ENCODE results near the gene FCHO2. TPM values are rescaled to one million over a fixed set of nuclear protein-coding genes. Genes with fewer than 3 reads are reported as not detected.

FCHO2 gene
- total RNA-seq, 1 donor from 2014 or later = 11.2 TPM

- TF ChIP-seq CTCF (IDR thresholded peaks at IDR 0.05; ENCODE audit: insufficient read depth, low read length, poor library complexity, severe bottlenecking) = no peak
- Histone ChIP-seq H3K36me3 (ENCODE audit: control insufficient read depth, insufficient read depth, low read length) (no peaks in the 10 kb centered on the region), H3K4me3 (ENCODE audit: low read depth, low read length) (no peak overlapping the region), H3K27me3 (ENCODE audit: control insufficient read depth, insufficient read depth, low read length) (no peaks in the 10 kb centered on the region)
- no peak for DNase-seq (ENCODE audit: low read depth)
Observed at GRCh38 chr5:73037545-73037944, 81.7 kb downstream of the FCHO2 start.

GRCh38 chr5:73039082-73039481, 83.2 kb downstream of the FCHO2 start:
- no peak overlapping the region for H3K4me3 ChIP-seq (ENCODE audit: low read depth, low read length)
- DNase-seq (ENCODE audit: low read depth) = no peak
- TF ChIP-seq CTCF (IDR thresholded peaks at IDR 0.05; ENCODE audit: insufficient read depth, low read length, poor library complexity, severe bottlenecking) = no peak

GRCh38 chr5:73042993-73043392, 87.2 kb downstream of the FCHO2 start:
- Histone ChIP-seq H3K27me3 (ENCODE audit: control insufficient read depth, insufficient read depth, low read length) (no peaks in the 10 kb centered on the region), H3K4me3 (ENCODE audit: low read depth, low read length) (no peak overlapping the region), H3K36me3 (ENCODE audit: control insufficient read depth, insufficient read depth, low read length) (no peaks in the 10 kb centered on the region)
- no peak for TF ChIP-seq CTCF (IDR thresholded peaks at IDR 0.05; ENCODE audit: insufficient read depth, low read length, poor library complexity, severe bottlenecking)
- no peak for DNase-seq (ENCODE audit: low read depth)

More at GRCh38 chr5:73039082-73039481, 83.2 kb downstream of the FCHO2 start:
- no peaks in the 10 kb centered on the region for H3K36me3 ChIP-seq (ENCODE audit: control insufficient read depth, insufficient read depth, low read length)
- no peaks in the 10 kb centered on the region for H3K27me3 ChIP-seq (ENCODE audit: control insufficient read depth, insufficient read depth, low read length)

- no peak for TF ChIP-seq CTCF (IDR thresholded peaks at IDR 0.05; ENCODE audit: insufficient read depth, low read length, poor library complexity, severe bottlenecking)
- Histone ChIP-seq H3K36me3 (ENCODE audit: control insufficient read depth, insufficient read depth, low read length) (no peaks in the 10 kb centered on the region), H3K27me3 (ENCODE audit: control insufficient read depth, insufficient read depth, low read length) (no peaks in the 10 kb centered on the region), H3K4me3 (ENCODE audit: low read depth, low read length) (no peak overlapping the region)
- DNase-seq (ENCODE audit: low read depth) = no peak
Observed at GRCh38 chr5:73044546-73044945, 88.7 kb downstream of the FCHO2 start.

GRCh38 chr5:73045623-73046022, 89.8 kb downstream of the FCHO2 start:
- no peaks in the 10 kb centered on the region for H3K36me3 ChIP-seq (ENCODE audit: control insufficient read depth, insufficient read depth, low read length)
- no peak for DNase-seq (ENCODE audit: low read depth)
- TF ChIP-seq CTCF (IDR thresholded peaks at IDR 0.05; ENCODE audit: insufficient read depth, low read length, poor library complexity, severe bottlenecking) = no peak
- H3K27me3 ChIP-seq (ENCODE audit: control insufficient read depth, insufficient read depth, low read length) = no peaks in the 10 kb centered on the region
- H3K4me3 ChIP-seq (ENCODE audit: low read depth, low read length) = no peak overlapping the region

GRCh38 chr5:73061593-73061992, 105.8 kb downstream of the FCHO2 start:
- H3K4me3 ChIP-seq (ENCODE audit: low read depth, low read length) = no peak overlapping the region
- DNase-seq (ENCODE audit: low read depth) = no peak
- no peak for TF ChIP-seq CTCF (IDR thresholded peaks at IDR 0.05; ENCODE audit: insufficient read depth, low read length, poor library complexity, severe bottlenecking)
- no peaks in the 10 kb centered on the region for H3K27me3 ChIP-seq (ENCODE audit: control insufficient read depth, insufficient read depth, low read length)
- no peaks in the 10 kb centered on the region for H3K36me3 ChIP-seq (ENCODE audit: control insufficient read depth, insufficient read depth, low read length)
